ENCODE data around the gene LPP.

The LPP gene

GRCh38 chr3:188687389-188687788, 533.4 kb downstream of the LPP start:
- TF ChIP-seq, protein P1, sequence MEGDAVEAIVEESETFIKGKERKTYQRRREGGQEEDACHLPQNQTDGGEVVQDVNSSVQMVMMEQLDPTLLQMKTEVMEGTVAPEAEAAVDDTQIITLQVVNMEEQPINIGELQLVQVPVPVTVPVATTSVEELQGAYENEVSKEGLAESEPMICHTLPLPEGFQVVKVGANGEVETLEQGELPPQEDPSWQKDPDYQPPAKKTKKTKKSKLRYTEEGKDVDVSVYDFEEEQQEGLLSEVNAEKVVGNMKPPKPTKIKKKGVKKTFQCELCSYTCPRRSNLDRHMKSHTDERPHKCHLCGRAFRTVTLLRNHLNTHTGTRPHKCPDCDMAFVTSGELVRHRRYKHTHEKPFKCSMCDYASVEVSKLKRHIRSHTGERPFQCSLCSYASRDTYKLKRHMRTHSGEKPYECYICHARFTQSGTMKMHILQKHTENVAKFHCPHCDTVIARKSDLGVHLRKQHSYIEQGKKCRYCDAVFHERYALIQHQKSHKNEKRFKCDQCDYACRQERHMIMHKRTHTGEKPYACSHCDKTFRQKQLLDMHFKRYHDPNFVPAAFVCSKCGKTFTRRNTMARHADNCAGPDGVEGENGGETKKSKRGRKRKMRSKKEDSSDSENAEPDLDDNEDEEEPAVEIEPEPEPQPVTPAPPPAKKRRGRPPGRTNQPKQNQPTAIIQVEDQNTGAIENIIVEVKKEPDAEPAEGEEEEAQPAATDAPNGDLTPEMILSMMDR (IDR thresholded peaks at IDR 0.05; ENCODE audit: low read depth, low read length, missing control alignments) = peak; percentile 22
- no peak overlapping the region for H3K4me3 ChIP-seq (replicated peaks; ENCODE audit: low read depth, low read length)
- no peak for DNase-seq (ENCODE audit: extremely low read depth, low read depth)

DNA sequence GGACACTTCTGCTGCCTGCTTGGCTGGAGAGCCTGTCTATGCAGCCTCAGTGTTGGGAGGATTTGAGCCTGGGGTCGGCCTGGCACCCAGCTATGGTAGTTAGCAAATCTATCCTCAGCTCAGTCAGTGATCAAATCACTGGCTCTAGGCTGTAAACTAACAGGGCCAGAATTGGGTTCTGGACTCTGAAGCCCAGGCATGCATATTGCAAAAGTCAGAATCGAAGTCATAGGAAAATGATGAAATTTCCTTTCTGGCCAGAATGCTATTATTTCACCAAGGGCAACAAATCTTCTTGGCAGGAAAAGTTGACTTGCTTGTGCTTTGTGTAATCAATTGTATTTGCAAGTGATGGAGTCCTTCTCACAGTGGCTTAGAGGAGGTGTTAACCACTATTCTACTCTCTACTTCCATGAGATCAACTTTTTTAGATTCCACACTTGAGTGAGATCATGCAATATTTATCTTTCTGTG, 535.2 kb downstream of the LPP start:
- H3K4me3 ChIP-seq (replicated peaks; ENCODE audit: low read depth, low read length) = no peak overlapping the region
- TF ChIP-seq, protein P1 (IDR thresholded peaks at IDR 0.05; ENCODE audit: low read depth, low read length, missing control alignments) = no peak
- DNase-seq (ENCODE audit: extremely low read depth, low read depth) = no peak

GRCh38 chr3:188690064-188690463, 536.1 kb downstream of the LPP start:
- TF ChIP-seq, protein P1 (IDR thresholded peaks at IDR 0.05; ENCODE audit: low read depth, low read length, missing control alignments) = no peak
- DNase-seq (ENCODE audit: extremely low read depth, low read depth) = no peak

GRCh38 chr3:188691004-188691403, 537.0 kb downstream of the LPP start:
- H3K4me3 ChIP-seq (replicated peaks; ENCODE audit: low read depth, low read length) = no peak overlapping the region
- TF ChIP-seq, protein P1 (IDR thresholded peaks at IDR 0.05; ENCODE audit: low read depth, low read length, missing control alignments) = no peak
- no peak for DNase-seq (ENCODE audit: extremely low read depth, low read depth)

More at GRCh38 chr3:188690064-188690463, 536.1 kb downstream of the LPP start:
- no peak overlapping the region for H3K4me3 ChIP-seq (replicated peaks; ENCODE audit: low read depth, low read length)

DNA sequence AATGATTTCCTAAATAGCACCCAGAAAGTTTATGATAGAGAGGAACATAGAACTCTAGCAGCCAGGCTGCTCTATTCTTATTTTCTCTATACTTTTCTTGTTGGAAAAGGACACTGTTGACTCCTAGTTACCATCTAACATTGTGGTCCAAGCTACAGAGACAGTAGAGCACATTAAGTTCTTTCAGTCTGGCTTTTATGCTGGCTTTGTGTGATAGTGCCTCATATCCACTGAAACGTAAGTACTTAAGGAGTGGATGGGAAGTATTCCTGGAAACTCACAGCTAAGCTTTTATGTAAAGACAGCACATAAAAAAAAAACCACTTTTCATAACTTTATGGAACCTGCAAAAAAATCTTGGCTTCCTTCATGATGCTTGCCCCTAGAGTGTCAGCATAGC, 537.7 kb downstream of the LPP start:
- no peak overlapping the region for H3K4me3 ChIP-seq (replicated peaks; ENCODE audit: low read depth, low read length)
- no peak for DNase-seq (ENCODE audit: extremely low read depth, low read depth)
- TF ChIP-seq, protein P1 (IDR thresholded peaks at IDR 0.05; ENCODE audit: low read depth, low read length, missing control alignments) = no peak

- no peak for DNase-seq (ENCODE audit: extremely low read depth, low read depth)
- TF ChIP-seq, protein P1 (IDR thresholded peaks at IDR 0.05; ENCODE audit: low read depth, low read length, missing control alignments) = no peak
- no peak overlapping the region for H3K4me3 ChIP-seq (replicated peaks; ENCODE audit: low read depth, low read length)
Observed at GRCh38 chr3:188692700-188693099, 538.7 kb downstream of the LPP start.

GRCh38 chr3:188693435-188693834, 539.5 kb downstream of the LPP start:
- H3K4me3 ChIP-seq (replicated peaks; ENCODE audit: low read depth, low read length) = no peak overlapping the region
- TF ChIP-seq, protein P1 (IDR thresholded peaks at IDR 0.05; ENCODE audit: low read depth, low read length, missing control alignments) = no peak
- no peak for DNase-seq (ENCODE audit: extremely low read depth, low read depth)
